Measurements from ENCODE around the gene STRN.

GRCh38 chr2:36882532-36882931 lies 83.8 kb downstream of the STRN start:
- TF ChIP-seq CTCF (IDR thresholded peaks at IDR 0.05) (no peak), POLR2A (IDR thresholded peaks at IDR 0.05) (no peak)
